ENCODE results near the gene TIMP2. TPM values are rescaled to one million over a fixed set of nuclear protein-coding genes. Genes with fewer than 3 reads are reported as not detected.

Gene TIMP2
- total RNA-seq, 1 experiment from 2014 or later, result 29.0 TPM

- no peak overlapping the region for H2BK120ac ChIP-seq (ENCODE audit: low read depth, low read length, poor library complexity, severe bottlenecking)
- H3K23me2 ChIP-seq (ENCODE audit: insufficient read length, low read depth, low read length, poor library complexity, severe bottlenecking), result no peaks in the 10 kb centered on the region
- no peaks in the 10 kb centered on the region for H3K9me3 Mint-ChIP-seq
- no peak overlapping the region for H3T11ph ChIP-seq (ENCODE audit: low read length)
- no peak overlapping the region for H3K4ac ChIP-seq (ENCODE audit: low read depth, low read length)
- no peak overlapping the region for H4K8ac ChIP-seq (replicated peaks; ENCODE audit: insufficient read length, low read depth, low read length)
- no peak overlapping the region for H3K18ac ChIP-seq (ENCODE audit: insufficient read length, low read depth, low read length)
- H3K27ac ChIP-seq (ENCODE audit: insufficient read length, low read depth, low read length), result no peak overlapping the region
- H4K20me1 ChIP-seq (ENCODE audit: control insufficient read depth, insufficient read depth, insufficient read length), result no peaks in the 10 kb centered on the region
- WGBS (ENCODE audit: extremely low coverage, insufficient read length, low lambda C conversion rate), result no CpG with 5 or more reads among the region's 3 CpGs
- no peaks in the 10 kb centered on the region for H3K79me2 ChIP-seq (ENCODE audit: insufficient read depth, low read length)
- H4K5ac ChIP-seq (ENCODE audit: insufficient read length, low read depth, low read length), result no peak overlapping the region
- H2AFZ ChIP-seq (ENCODE audit: low read length), result no peak overlapping the region
- no peaks in the 10 kb centered on the region for H3K9me3 ChIP-seq (ENCODE audit: control insufficient read depth, low read depth, low read length)
- no peak overlapping the region for H3K4me2 ChIP-seq (ENCODE audit: insufficient read depth, insufficient read length, low read length)
- no peaks in the 10 kb centered on the region; a peak in 1 of 7 replicates for H3K36me3 Mint-ChIP-seq (ENCODE audit: insufficient read depth in 1 of 3, low read depth in 3 of 3)
- no peaks in the 10 kb centered on the region for H3K79me1 ChIP-seq (ENCODE audit: insufficient read depth, low read depth, low read length, poor library complexity, severe bottlenecking)
- no peak overlapping the region for H3K23ac ChIP-seq (ENCODE audit: insufficient read length, low read depth, low read length)
- no peak overlapping the region for H2AK5ac ChIP-seq (ENCODE audit: insufficient read length, low read length)
- no peak for DNase-seq
- no peak overlapping the region for H2BK12ac ChIP-seq (ENCODE audit: insufficient read length, low read depth, low read length)
- peaks cover 2% of the 10 kb centered on the region; the same call in 1 of the 2 replicates for H3K27me3 Mint-ChIP-seq (ENCODE audit: low read depth)
- no peak overlapping the region for H3K56ac ChIP-seq (ENCODE audit: insufficient read length, low read depth, low read length)
- H3K4me1 ChIP-seq (ENCODE audit: insufficient read depth, low read length), result no peaks in the 10 kb centered on the region
- peaks cover 2% of the 10 kb centered on the region in 2 experiments for H3K4me1 Mint-ChIP-seq
- H3K27ac Mint-ChIP-seq, result no peak overlapping the region
- no peak for TF ChIP-seq CTCF (conservative IDR thresholded peaks at IDR 0.05)
- H2BK15ac ChIP-seq (ENCODE audit: low read depth, low read length), result no peak overlapping the region
- no peak overlapping the region for H2BK20ac ChIP-seq (ENCODE audit: low read depth, low read length, poor library complexity, severe bottlenecking)
- no peak overlapping the region for H3K14ac ChIP-seq (ENCODE audit: insufficient read depth, low read length)
- H3K27me3 ChIP-seq (ENCODE audit: insufficient read depth, low read length), result no peaks in the 10 kb centered on the region
- H2BK5ac ChIP-seq (ENCODE audit: insufficient read length, low read length), result no peak overlapping the region
- H3K9ac ChIP-seq (ENCODE audit: extremely low read depth, insufficient read length, low read length), result no peak overlapping the region
- H4K91ac ChIP-seq (ENCODE audit: insufficient read length, low read depth, low read length), result no peak overlapping the region
- H3K4me3 Mint-ChIP-seq, result no peak overlapping the region
These were observed 78.1 kb downstream of the TIMP2 start for GRCh38 chr17:78847052-78847451.

All from H9 (cell line).